Breast epithelium (tissue), 3 donors: ENCODE data around the gene EVL.

ENCODE experiments used
- CTCF ChIP-seq, 3 donors: fragments of 450-650 bp; IDR thresholded peaks; one replicate each; pipeline ENCODE4 v1.5.1; 2016 to 2017; ENCODE audit warnings: antibody characterized with exemption in 3 of 3, mild to moderate bottlenecking in 3 of 3, moderate library complexity in 3 of 3
- POLR2AphosphoS5 ChIP-seq, 3 donors: sonication (generic); formaldehyde crosslinking; IDR thresholded peaks; one replicate each; pipeline ENCODE4 v1.6.1; 2017; ENCODE audit warnings: antibody characterized with exemption in 3 of 3

DNA sequence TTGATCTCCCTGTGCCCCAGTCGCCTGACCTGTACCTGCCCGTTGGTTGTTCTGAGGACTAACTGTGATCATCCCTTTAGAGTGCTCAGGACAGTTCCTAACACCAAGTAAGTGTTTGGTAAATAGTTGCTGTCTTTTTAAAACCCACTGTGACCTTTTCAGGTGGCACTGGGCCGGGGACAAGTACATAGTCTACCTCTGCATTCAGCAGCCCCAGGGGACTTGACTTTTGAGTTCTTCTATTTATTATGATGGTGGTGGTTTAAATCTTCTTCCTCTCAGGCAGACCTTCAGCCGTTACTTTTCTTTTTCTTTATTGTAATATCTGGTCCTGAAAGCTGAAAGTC, 38.8 kb downstream of the EVL start:
- TF ChIP-seq POLR2AphosphoS5 (IDR thresholded peaks at IDR 0.05) (no peak), CTCF (IDR thresholded peaks at IDR 0.05) (no peak)
